Left lung (tissue), 10 donors: Measurements from ENCODE around the gene SLCO3A1. TPM values are rescaled to one million over a fixed set of nuclear protein-coding genes. Genes with fewer than 3 reads are reported as not detected.
A peak's percentile ranks its signal among the peaks of the same experiment; 100 is the strongest.

Source experiments
- ATAC-seq: fragments of 200-7000 bp; cut with Tn5 transposase; one replicate; pipeline ENCODE4 v1.9.1; 2020; ENCODE audit warnings: moderate library complexity
- DNase-seq, 4 donors: peaks; one replicate each; pipeline ENCODE4 v3.0.0-alpha.2; 2013 to 2020
- H3K27ac ChIP-seq, 2 donors: fragments of 200-600 bp; sonication (generic) in 1 of 2; one replicate each; pipeline versions ENCODE4 v1.5.0 to v1.8.0; 2020 to 2021
- H3K27me3 ChIP-seq, 2 donors: fragments of 200-600 bp; sonication (generic) in 1 of 2; one replicate each; pipeline versions ENCODE4 v1.5.0 to v1.8.0; 2020 to 2021
- H3K36me3 ChIP-seq, 2 donors: fragments of 200-600 bp; sonication (generic) in 1 of 2; one replicate each; pipeline versions ENCODE4 v1.5.0 to v1.8.0; 2020 to 2021
- H3K4me1 ChIP-seq, 2 donors: fragments of 200-600 bp; one replicate each; pipeline ENCODE4 v1.8.0; 2021
- H3K4me3 ChIP-seq, 2 donors: fragments of 200-600 bp; sonication (generic) in 1 of 2; one replicate each; pipeline versions ENCODE4 v1.5.0 to v1.8.0; 2020 to 2021; ENCODE audit warnings: mild to moderate bottlenecking in 1 of 2
- H3K9me3 ChIP-seq, 2 donors: fragments of 200-600 bp; sonication (generic) in 1 of 2; one replicate each; pipeline versions ENCODE4 v1.5.0 to v1.8.0; 2020 to 2021
- CTCF ChIP-seq, 2 donors: fragments of 200-600 bp; sonication (generic) in 1 of 2; IDR thresholded peaks; one replicate each; pipeline versions ENCODE4 v1.5.0 to v1.8.0; 2021; ENCODE audit warnings: antibody characterized with exemption in 2 of 2
- intact Hi-C, 2 donors: fragments of 100-400 bp; cut with DNase I; formaldehyde crosslinking; loops; one replicate each; pipeline versions ENCODE4 v1.11.2 to v1.14.2; 2022
- polyA plus RNA-seq, 6 donors: library from polyadenylated mRNA; unstranded; fragments of 120-200 nt; gene quantifications; one replicate each; pipeline ENCODE4 v1.2.1, GENCODE V29; 2013; ENCODE audit not compliant: insufficient read length in 6 of 6
- total RNA-seq, 2 donors: library from RNA; stranded (reverse); fragmentation: NEBNext Ultra II Directional; extraction: Animal tissue kit (Norgen Biotek cat#: 25700); gene quantifications; one replicate each; pipeline ENCODE4 v1.2.1, GENCODE V29; 2021
- donor health status: DM: no; HTN: yes; CAD: no.
- donor health status: DM: no; HTN: no; CAD: no.

The SLCO3A1 gene
- total and polyA plus RNA-seq, 8 donors: 7.7 to 49.0 (median 11.9) TPM

DNA sequence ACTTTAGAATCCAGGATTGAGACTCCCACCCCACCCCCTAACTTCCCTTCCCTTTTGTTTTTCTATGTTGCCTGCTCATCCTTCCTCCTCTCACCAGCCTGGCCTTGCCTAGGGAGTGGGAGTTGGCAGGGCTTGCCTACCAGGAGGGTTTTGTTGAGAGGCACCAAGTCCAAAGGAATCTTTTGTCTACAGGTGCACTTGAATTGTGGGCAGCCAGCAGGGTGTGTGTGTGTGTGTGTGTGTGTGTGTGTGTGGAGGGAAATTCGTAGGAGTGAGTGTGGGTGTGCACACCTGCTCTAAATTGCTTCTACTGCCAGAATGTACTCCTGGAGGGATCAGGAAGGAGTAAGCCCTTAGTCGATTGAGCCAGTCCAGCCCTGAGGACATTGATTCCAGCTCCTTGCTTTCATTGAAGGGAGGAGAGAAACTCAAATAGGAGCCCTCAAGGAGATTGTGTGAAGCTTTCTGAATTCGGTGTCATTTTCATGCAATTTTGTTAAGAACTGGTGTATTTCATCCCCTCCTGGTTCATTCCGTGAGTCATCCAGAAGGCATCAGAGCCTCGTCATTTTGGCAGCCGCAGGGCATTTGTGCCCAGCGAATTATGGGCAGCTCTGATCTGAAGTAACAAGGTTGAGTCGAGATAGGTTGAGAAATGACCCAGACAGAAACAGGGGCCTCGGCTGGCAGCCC is 112.1 kb downstream of the SLCO3A1 start:
- peaks cover 3 to 45% of the 10 kb centered on the region in 2 donors for H3K4me1 ChIP-seq
- no peaks in the 10 kb centered on the region for H3K36me3 ChIP-seq
- H3K4me3 ChIP-seq: no peak overlapping the region
- H3K27ac ChIP-seq: no peak overlapping the region
- intact Hi-C loops: no loop called here
- DNase-seq (no peak), ATAC-seq (peak; percentile 18)
- H3K9me3 ChIP-seq: no peaks in the 10 kb centered on the region
- no peak for TF ChIP-seq CTCF (IDR thresholded peaks at IDR 0.05)
- H3K27me3 ChIP-seq: no peaks in the 10 kb centered on the region

- Histone ChIP-seq H3K27me3 (no peaks in the 10 kb centered on the region), H3K4me1 (peaks cover 3 to 45% of the 10 kb centered on the region in 2 donors), H3K36me3 (no peaks in the 10 kb centered on the region), H3K4me3 (no peak overlapping the region), H3K27ac (peak overlapping the region in 1 of 2 donors; percentile 8), H3K9me3 (no peaks in the 10 kb centered on the region)
- ATAC-seq: no peak
- no peak for DNase-seq
- intact Hi-C loops: no loop called here
- no peak for TF ChIP-seq CTCF (IDR thresholded peaks at IDR 0.05)
Measured at GRCh38 chr15:91966194-91966552, 112.7 kb downstream of the SLCO3A1 start.

DNA sequence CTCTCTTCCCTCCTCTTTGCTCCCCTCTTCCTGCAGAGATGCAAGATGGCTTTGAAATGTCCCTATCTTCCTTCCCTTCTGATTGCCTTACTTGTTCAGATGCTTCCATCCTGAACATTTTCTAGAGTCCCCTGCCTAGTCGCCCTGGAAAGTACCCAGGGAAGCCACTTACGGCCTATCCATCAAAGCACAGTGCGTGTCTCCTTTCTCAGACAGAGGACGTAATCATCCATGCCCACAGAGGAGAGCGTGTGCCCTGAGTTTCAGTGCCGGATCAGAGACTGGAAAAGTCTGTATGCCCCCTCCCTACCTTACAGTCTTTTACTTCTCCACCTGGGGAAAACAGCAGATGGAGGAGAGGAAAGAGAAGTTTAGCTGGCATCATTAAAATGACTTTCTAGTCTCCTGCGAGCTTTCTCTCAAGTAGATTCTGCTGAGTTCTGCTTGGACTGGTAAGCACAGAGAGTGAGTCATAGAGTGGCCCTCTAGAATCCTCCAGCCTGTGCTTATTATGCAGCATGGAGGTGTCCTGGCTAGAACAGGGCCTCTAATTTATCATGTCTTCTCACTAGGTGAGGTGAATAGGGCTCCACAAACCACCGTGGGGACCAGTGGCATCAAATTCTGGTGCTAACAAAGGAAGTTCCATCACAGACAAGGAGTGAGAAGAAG is 114.6 kb downstream of the SLCO3A1 start:
- Histone ChIP-seq H3K36me3 (no peaks in the 10 kb centered on the region), H3K27me3 (no peaks in the 10 kb centered on the region), H3K9me3 (no peaks in the 10 kb centered on the region), H3K4me3 (no peak overlapping the region), H3K27ac (no peak overlapping the region), H3K4me1 (peaks cover 3 to 33% of the 10 kb centered on the region in 2 donors)
- no peak for TF ChIP-seq CTCF (IDR thresholded peaks at IDR 0.05)
- DNase-seq (no peak), ATAC-seq (peak; percentile 78)
- intact Hi-C loops: no loop called here

GRCh38 chr15:91968610-91969009 is 115.1 kb downstream of the SLCO3A1 start:
- Histone ChIP-seq H3K27ac (no peak overlapping the region), H3K4me3 (no peak overlapping the region), H3K36me3 (no peaks in the 10 kb centered on the region), H3K9me3 (no peaks in the 10 kb centered on the region), H3K27me3 (no peaks in the 10 kb centered on the region), H3K4me1 (peaks cover 3 to 33% of the 10 kb centered on the region in 2 donors)
- TF ChIP-seq CTCF (IDR thresholded peaks at IDR 0.05): no peak
- ATAC-seq (no peak), DNase-seq (no peak)
- intact Hi-C loops: no loop called here

DNA sequence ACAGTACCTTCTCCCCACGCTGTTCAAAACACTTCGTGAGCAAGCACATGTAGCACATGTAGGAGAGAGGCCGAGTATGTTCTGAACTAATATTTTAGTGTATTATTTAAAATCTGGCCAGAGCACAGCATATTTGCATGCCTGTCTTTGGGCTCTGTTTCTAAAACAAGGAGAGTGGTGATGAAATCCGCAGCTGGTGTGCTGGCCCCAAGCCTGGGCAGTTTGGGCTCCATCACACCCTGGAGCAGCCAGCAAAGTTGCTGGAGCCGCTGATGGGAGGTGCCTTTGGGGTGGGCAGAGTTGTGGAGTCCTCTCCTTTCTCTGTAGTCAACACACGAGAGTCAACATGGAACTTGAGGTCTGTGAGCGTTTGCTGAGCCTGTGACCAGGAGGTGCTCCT is 116.6 kb downstream of the SLCO3A1 start:
- Histone ChIP-seq H3K27ac (peak overlapping the region; percentile 18 to 41), H3K4me1 (peaks cover 6 to 40% of the 10 kb centered on the region in 2 donors), H3K36me3 (no peaks in the 10 kb centered on the region), H3K4me3 (no peak overlapping the region), H3K9me3 (no peaks in the 10 kb centered on the region), H3K27me3 (no peaks in the 10 kb centered on the region)
- no peak for TF ChIP-seq CTCF (IDR thresholded peaks at IDR 0.05)
- peak in 2 of 4 donors; percentile 83 to 91 for DNase-seq
- intact Hi-C loops: no loop called here
- peak; percentile 36 for ATAC-seq
